DOHH2 (cell line): ENCODE results near the gene NKX2-8.

Experiments
- EZH2phosphoT487 ChIP-seq: fragments of 200-600 bp; sonication (generic); IDR thresholded peaks from 2 replicates; pipeline ENCODE4 v1.6.1; 2017; ENCODE audit warnings: borderline replicate concordance, mild to moderate bottlenecking, antibody characterized with exemption, low read length, moderate library complexity, mixed read lengths
- TF ChIP-seq, protein P1 (sequence below): fragments of 200-600 bp; sonication (generic); IDR thresholded peaks from one replicate; pipeline ENCODE4 v1.5.1; 2014; ENCODE audit warnings: antibody characterized with exemption, mild to moderate bottlenecking, low read depth, low read length; ENCODE audit not compliant: poor library complexity, severe bottlenecking

DNA sequence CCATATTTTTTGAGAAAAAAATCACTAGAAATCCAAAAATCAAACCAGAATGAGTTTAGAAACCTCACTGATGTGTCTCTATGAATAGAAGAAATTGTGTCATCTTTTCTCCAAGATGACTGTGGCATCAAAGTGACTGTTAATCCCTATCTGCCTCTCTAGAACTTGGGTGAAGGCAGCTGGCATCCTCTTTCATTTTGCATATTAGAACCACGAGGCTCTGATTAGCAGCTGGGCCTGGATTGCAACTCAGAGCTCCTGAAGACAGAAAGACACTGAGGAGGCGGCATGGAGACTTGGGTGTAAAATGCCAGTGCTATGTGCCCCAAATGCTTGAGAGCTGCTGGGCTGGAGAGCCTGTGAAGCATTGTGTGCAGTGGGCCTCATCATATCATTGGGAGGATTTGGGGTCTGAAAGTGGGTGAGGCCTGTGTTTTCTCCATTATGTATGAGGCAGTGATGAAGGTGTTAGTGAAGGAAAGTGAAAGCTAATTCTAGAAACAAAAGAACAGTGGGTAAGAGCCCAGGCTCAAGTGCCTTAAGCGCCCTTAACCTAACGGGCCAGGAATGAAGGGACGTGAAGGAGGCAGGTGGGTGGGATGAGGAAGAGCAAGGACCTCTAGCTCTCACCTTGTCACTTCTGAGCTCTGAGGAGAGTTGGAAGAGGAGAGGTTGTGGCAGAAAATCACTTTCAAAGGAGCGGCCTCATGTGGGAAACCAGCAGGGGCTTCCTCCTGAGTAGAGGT is 26.2 kb downstream of the NKX2-8 start:
- TF ChIP-seq, protein P1, sequence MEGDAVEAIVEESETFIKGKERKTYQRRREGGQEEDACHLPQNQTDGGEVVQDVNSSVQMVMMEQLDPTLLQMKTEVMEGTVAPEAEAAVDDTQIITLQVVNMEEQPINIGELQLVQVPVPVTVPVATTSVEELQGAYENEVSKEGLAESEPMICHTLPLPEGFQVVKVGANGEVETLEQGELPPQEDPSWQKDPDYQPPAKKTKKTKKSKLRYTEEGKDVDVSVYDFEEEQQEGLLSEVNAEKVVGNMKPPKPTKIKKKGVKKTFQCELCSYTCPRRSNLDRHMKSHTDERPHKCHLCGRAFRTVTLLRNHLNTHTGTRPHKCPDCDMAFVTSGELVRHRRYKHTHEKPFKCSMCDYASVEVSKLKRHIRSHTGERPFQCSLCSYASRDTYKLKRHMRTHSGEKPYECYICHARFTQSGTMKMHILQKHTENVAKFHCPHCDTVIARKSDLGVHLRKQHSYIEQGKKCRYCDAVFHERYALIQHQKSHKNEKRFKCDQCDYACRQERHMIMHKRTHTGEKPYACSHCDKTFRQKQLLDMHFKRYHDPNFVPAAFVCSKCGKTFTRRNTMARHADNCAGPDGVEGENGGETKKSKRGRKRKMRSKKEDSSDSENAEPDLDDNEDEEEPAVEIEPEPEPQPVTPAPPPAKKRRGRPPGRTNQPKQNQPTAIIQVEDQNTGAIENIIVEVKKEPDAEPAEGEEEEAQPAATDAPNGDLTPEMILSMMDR, result no peak
- TF ChIP-seq EZH2phosphoT487, result no peak
